ENCODE data around the gene NADSYN1.
"Not testable (repeated sequence)": the region's sequence is repeated elsewhere in the genome, so short reads cannot be mapped to it uniquely, and the experiment has no call there.

- TF ChIP-seq POLR2AphosphoS5, CTCF, POLR2A (IDR thresholded peaks at IDR 0.05): not testable (repeated sequence)
These were observed 87.7 kb downstream of the NADSYN1 start for GRCh38 chr11:71540521-71541304.
